GM18498 (cell line): ENCODE results near the gene MBNL3.

Source experiments
- ATAC-seq: cut with Tn5 transposase; IDR thresholded peaks from one replicate; pipeline ENCODE4 v1.9.1; 2021; ENCODE audit warnings: mild to moderate bottlenecking, moderate library complexity; ENCODE audit not compliant: unreplicated experiment

The MBNL3 gene

GRCh38 chrX:132423323-132423722, 65.5 kb downstream of the MBNL3 start:
- no peak for ATAC-seq

- ATAC-seq: no peak
Observed at GRCh38 chrX:132415012-132415411, 73.8 kb downstream of the MBNL3 start.

GRCh38 chrX:132414404-132414803, 74.4 kb downstream of the MBNL3 start:
- no peak for ATAC-seq

GRCh38 chrX:132413459-132413858, 75.4 kb downstream of the MBNL3 start:
- ATAC-seq: no peak

- ATAC-seq: no peak
Observed at GRCh38 chrX:132412208-132412607, 76.6 kb downstream of the MBNL3 start.

GRCh38 chrX:132411310-132411977, 77.4 kb downstream of the MBNL3 start:
- ATAC-seq: no peak

- ATAC-seq: peak; percentile 62
Observed at GRCh38 chrX:132409780-132410556, 78.9 kb downstream of the MBNL3 start.

GRCh38 chrX:132407691-132408090, 81.1 kb downstream of the MBNL3 start:
- no peak for ATAC-seq

- no peak for ATAC-seq
Observed at GRCh38 chrX:132406106-132406505, 82.7 kb downstream of the MBNL3 start.

- ATAC-seq: no peak
Observed at GRCh38 chrX:132404266-132404665, 84.6 kb downstream of the MBNL3 start.

GRCh38 chrX:132401935-132402334, 86.9 kb downstream of the MBNL3 start:
- ATAC-seq: no peak

- ATAC-seq: no peak
Observed at GRCh38 chrX:132400706-132401105, 88.1 kb downstream of the MBNL3 start.

- ATAC-seq: no peak
Observed at GRCh38 chrX:132395645-132396044, 93.2 kb downstream of the MBNL3 start.

- no peak for ATAC-seq
Observed at GRCh38 chrX:132395026-132395425, 93.8 kb downstream of the MBNL3 start.

- ATAC-seq: no peak
Observed at GRCh38 chrX:132394591-132394990, 94.2 kb downstream of the MBNL3 start.

- ATAC-seq: no peak
Observed at GRCh38 chrX:132393992-132394391, 94.8 kb downstream of the MBNL3 start.

GRCh38 chrX:132393485-132393884, 95.4 kb downstream of the MBNL3 start:
- ATAC-seq: no peak

GRCh38 chrX:132393085-132393484, 95.8 kb downstream of the MBNL3 start:
- no peak for ATAC-seq

GRCh38 chrX:132390792-132391191, 98.0 kb downstream of the MBNL3 start:
- ATAC-seq: no peak

- ATAC-seq: no peak
Observed at GRCh38 chrX:132389480-132389879, 99.4 kb downstream of the MBNL3 start.

GRCh38 chrX:132388371-132388770, 100.5 kb downstream of the MBNL3 start:
- no peak for ATAC-seq

- no peak for ATAC-seq
Observed at GRCh38 chrX:132384301-132384700, 104.5 kb downstream of the MBNL3 start.
